AG04449 (cell line): Measurements from ENCODE around the gene ELMO3.

Source experiments
- CTCF ChIA-PET: fragments of 350-600 bp; formaldehyde crosslinking; extraction: SDS; loops from one replicate; lab custom pipeline; 2021; ENCODE audit warnings: antibody characterized with exemption; lab: Yijun Ruan, JAX
- POLR2A ChIA-PET: fragments of 400-600, 350-600 bp; formaldehyde crosslinking; extraction: SDS; loops from one replicate; lab custom pipeline; 2020; ENCODE audit warnings: antibody characterized with exemption, inconsistent platforms; lab: Yijun Ruan, JAX
- DNase-seq: peaks from one replicate; pipeline ENCODE4 v3.0.0-alpha.2; 2010; ENCODE audit warnings: low read depth, low spot score
- H3K4me3 ChIP-seq: 2 replicates; pipeline ENCODE4 v1.5.1; 2011; ENCODE audit warnings: low read depth, mild to moderate bottlenecking, control low read depth, low read length
- CTCF ChIP-seq: IDR thresholded peaks from one replicate; pipeline ENCODE4 v1.5.1; 2011; ENCODE audit warnings: mild to moderate bottlenecking, moderate library complexity, low read length, control low read depth, inconsistent platforms; ENCODE audit not compliant: insufficient read depth; ENCODE audit errors: missing control alignments

The ELMO3 gene

GRCh38 chr16:67201411-67202345 is 2.7 kb downstream of the ELMO3 start:
- TF ChIP-seq CTCF: no peak
- DNase-seq: no peak
- CTCF ChIA-PET: interaction anchor here (0.8 to 1.0 kb wide), 2 partner anchors 12 to 48 kb away, joined by 3 read pairs; no protein-coding TSS in a partner anchor
- POLR2A ChIA-PET: interaction anchor here (0.6 kb wide), 2 partner anchors 22 to 25 kb away, joined by 3 read pairs; no protein-coding TSS in a partner anchor
- no peak overlapping the region for H3K4me3 ChIP-seq

- CTCF ChIA-PET: interaction anchor here (0.8 to 1.0 kb wide), 2 partner anchors 9 to 13 kb away, joined by 3 read pairs; no protein-coding TSS in a partner anchor
- TF ChIP-seq CTCF: no peak
- H3K4me3 ChIP-seq: no peak overlapping the region
- POLR2A ChIA-PET: interaction anchor here (0.6 kb wide), 2 partner anchors 21 to 24 kb away, joined by 3 read pairs; no protein-coding TSS in a partner anchor
- DNase-seq: no peak
These were observed 3.5 kb downstream of the ELMO3 start for GRCh38 chr16:67202426-67202825.

GRCh38 chr16:67202956-67203493 is 4.1 kb downstream of the ELMO3 start:
- POLR2A ChIA-PET: no interaction called here
- no peak for DNase-seq
- H3K4me3 ChIP-seq: no peak overlapping the region
- TF ChIP-seq CTCF: no peak
- CTCF ChIA-PET: interaction anchor here (0.8 kb wide), 1 partner anchor 10 kb away, joined by 3 read pairs; no protein-coding TSS in a partner anchor

DNA sequence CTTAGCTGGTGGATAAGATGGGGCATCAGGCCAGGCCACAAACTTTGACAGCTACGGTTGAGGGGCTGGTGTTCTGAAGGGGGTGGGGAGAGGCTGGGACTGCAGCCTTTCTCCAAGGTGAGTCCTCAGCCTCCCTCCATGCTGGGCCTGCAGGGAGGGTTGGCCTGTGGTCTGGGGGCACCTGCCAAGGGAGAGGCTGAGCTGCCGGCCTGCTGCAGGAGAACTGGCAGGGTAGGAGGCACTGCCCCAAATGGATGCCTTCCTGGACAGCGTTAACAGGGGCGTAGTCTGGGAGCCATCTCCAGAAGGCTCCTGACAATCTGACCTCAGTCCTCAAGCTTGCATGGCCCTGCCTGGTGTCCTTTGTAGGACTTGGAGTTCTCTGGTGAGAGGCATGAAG is 5.1 kb downstream of the ELMO3 start:
- ChIA-PET CTCF (interaction anchor here (0.6 kb wide), 1 partner anchor 94 kb away, joined by 3 read pairs; no protein-coding TSS in a partner anchor), POLR2A (interaction anchor here (2.1 kb wide), 1 partner anchor 23 kb away, joined by 6 read pairs; the partner anchor contains the start of gene TMEM208)
- TF ChIP-seq CTCF: no peak
- DNase-seq: no peak
- no peak overlapping the region for H3K4me3 ChIP-seq

GRCh38 chr16:67206129-67206837 is 7.4 kb downstream of the ELMO3 start:
- no peak for TF ChIP-seq CTCF
- DNase-seq: no peak
- ChIA-PET CTCF (interaction anchor here (10.5 kb wide), 1 partner anchor 10 kb away, joined by 83 read pairs; the partner anchor contains the start of genes E2F4 and ELMO3), POLR2A (interaction anchor here (0.5 kb wide), 1 partner anchor 316 kb away, joined by 3 read pairs; no protein-coding TSS in a partner anchor)
- no peak overlapping the region for H3K4me3 ChIP-seq
